GM19372 (cell line): ENCODE measurements around the gene GPATCH1.
"Not testable (repeated sequence)": the region's sequence is repeated elsewhere in the genome, so short reads cannot be mapped to it uniquely, and the experiment has no call there.

Source experiments
- ATAC-seq: cut with Tn5 transposase; IDR thresholded peaks from one replicate; pipeline ENCODE4 v1.9.1; 2021; ENCODE audit warnings: mild to moderate bottlenecking, low read depth, moderate library complexity; ENCODE audit not compliant: unreplicated experiment

GPATCH1 gene, protein sequence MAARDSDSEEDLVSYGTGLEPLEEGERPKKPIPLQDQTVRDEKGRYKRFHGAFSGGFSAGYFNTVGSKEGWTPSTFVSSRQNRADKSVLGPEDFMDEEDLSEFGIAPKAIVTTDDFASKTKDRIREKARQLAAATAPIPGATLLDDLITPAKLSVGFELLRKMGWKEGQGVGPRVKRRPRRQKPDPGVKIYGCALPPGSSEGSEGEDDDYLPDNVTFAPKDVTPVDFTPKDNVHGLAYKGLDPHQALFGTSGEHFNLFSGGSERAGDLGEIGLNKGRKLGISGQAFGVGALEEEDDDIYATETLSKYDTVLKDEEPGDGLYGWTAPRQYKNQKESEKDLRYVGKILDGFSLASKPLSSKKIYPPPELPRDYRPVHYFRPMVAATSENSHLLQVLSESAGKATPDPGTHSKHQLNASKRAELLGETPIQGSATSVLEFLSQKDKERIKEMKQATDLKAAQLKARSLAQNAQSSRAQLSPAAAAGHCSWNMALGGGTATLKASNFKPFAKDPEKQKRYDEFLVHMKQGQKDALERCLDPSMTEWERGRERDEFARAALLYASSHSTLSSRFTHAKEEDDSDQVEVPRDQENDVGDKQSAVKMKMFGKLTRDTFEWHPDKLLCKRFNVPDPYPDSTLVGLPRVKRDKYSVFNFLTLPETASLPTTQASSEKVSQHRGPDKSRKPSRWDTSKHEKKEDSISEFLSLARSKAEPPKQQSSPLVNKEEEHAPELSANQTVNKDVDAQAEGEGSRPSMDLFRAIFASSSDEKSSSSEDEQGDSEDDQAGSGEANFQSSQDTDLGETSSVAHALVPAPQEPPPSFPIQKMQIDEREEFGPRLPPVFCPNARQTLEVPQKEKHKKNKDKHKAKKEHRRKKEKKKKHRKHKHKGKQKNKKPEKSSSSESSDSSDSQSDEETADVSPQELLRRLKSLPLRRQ

DNA sequence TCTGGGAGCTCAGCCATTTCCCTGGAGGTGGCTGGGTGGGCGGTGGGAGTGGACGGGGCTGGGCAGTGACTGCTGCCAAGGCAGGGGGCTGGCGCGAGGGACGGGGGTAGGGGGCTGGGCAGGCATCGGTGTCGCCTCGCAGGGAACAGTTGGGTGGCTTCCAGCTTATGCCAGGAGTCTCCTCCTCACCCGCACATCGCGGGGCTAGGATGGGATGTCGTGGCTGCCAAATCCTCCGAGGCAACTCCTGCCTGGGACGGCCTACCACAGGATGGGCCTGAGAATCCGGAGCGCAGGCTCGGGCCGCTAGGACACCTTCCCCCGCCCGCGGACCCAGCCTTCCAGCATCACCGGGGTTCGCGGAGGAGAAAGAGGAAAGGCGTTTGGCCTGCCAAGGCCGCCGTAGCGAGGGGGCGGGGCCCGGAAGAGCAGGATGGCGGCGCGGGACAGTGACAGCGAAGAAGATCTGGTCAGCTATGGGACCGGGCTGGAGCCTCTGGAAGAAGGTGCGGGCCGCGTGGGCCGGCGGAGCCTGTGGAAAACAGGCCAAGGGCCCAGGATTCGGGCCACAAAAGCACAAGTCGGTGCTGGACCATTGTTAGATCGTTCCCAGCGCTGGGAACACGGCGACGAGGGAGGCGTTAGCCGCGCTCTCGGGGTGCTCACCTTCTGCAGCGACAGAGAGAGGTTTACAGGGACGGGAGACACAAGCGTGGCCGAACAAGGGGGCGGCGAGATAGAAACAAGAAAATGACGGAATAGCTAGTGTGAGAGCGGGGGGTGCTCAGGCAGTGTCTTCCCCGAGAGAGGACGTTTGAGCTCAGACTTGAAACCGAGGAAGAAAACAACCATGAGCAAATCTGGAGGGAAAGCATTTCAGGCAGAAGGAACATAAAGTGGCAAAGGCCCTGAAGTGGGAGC is at the start of gene GPATCH1:
Gene GPATCH1, plus strand, starts transcription at position 421 of the 921 bp plus-strand sequence. Its CDS starts 13 bp downstream, at position 434.
- peak; percentile 88 for ATAC-seq

DNA sequence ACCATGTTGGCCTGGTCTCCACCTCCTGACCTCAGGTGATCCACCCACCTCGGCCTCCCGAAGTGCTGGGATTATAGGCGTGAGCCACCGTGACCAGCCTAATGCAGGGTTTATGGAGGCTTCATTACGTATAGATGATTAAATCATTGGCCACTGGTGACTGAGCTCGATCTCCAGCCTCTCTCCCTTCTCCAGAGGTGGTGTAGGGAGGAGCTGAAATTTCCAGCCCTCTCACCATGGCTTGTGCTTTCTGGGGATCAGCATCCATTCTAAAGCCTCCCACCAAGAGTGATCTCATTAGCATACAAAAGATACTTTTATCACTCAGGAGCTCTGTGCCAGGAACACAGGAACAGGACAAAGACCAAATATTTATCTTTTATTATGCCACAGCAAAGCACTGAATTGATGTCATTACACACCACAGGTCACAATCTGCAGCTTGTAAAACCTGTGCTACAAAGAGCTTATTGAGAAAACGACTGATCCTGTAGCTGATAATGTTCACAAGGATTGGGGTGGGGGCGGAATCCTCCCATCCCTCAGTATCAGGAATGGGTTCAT is 48.7 kb upstream of the GPATCH1 start:
- ATAC-seq = no peak

DNA sequence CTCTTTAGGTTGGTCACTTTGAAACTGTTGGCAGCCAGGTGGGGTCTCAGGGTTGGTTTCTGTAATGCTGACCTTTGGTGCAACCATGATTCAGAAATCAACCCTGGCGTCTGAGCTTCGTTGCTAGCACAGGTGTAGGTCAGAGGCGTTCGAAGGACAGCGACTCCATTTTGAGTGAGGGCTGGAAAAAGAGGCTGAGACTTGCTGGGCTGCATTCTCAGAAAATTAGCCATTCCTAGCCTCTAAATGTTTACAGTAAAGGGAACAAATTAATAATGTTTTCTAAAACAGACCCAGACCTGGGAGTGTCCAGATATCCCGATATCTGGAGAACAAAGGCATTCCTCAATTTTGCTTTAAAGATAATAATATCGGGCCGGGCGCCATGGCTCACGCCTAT is 45.5 kb upstream of the GPATCH1 start:
- no peak for ATAC-seq

DNA sequence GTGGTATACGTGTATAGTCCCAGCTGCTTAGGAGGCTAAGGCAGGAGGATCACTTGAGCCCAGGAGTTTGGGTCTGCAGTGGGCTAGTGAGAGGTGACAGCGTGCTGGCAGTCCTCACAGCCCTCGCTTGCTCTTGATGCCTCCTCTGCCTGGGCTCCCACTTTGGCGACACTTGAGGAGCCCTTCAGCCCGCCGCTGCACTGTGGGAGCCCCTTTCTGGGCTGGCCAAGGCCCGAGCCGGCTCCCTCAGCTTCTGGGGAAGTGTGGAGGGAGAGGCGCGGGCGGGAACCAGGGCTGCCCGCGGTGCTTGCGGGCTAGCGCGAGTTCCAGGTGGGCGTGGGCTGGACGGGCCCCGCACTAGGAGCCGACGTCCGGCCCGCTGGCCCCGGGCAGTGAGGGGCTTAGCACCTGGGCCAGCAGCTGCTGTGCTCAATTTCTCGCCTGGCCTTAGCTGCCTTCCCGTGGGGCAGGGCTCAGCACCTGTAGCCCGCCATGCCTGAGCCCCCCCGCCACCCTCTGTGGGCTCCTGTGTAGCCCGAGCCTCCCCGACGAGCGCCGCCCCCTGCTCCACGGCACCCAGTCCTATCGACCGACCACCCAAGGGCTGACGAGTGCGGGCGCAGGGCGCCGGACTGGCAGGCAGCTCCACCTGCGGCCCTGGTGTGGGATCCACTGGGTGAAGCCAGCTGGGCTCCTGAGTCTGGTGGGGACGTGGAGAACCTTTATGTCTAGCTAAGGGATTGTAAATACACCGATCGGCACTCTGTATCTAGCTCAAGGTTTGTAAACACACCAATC is 44.4 kb upstream of the GPATCH1 start:
- not testable (repeated sequence) for ATAC-seq

DNA sequence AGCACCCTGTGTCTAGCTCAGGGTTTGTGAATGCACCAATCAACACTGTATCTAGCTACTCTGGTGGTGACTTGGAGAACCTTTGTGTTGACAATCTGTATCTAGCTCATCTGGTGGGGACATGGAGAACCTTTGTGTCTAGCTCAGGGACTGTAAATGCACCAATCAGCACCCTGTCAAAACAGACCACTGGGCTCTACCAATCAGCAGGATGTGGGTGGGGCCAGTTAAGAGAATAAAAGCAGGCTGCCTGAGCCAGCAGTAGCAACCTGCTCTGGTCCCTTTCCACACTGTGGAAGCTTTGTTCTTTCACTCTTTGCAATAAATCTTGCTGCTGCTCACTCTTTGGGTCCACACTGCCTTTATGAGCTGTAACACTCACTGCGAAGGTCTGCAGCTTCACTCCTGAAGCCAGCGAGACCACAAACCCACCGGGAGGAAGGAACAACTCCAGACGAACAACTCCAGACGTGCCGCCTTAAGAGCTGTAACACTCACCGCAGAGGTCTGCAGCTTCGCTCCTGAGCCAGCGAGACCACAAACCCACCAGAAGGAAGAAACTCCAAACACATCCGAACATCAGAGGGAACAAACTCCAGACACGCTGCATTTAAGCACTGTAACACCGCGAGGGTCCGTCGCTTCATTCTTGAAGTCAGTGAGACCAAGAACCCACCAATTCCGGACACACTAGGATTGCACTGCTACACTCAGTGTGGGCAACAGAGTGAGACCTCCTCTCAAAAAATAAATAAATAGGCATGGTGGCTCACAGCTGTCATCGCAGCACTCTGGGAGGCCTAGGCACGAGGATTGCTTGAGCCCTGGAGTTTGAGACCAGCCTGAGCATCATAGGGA is 43.6 kb upstream of the GPATCH1 start:
- ATAC-seq = not testable (repeated sequence)

DNA sequence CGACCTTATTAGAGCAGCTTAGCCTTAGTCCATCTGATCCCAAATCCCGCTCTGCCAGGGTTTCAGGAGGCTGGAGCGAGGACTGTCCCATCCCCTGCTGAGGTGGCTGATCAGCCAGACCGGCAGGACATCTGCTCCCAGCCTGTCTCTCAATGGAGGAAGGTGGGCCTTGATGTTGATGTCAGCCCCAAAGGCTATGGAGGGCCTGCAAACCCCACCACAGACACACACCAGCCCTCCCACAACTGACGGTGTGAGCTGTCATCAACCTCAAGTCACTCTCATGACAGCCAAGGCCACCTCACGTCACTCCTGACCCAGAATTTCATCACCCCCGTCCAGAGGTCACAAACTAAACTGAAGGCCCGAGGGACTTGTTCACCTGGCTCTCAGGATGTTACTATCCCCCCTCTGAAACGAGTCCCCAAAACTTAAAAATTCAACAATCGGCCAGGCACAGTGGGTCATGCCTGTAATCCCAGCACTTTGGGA is 41.8 kb upstream of the GPATCH1 start:
- no peak for ATAC-seq

DNA sequence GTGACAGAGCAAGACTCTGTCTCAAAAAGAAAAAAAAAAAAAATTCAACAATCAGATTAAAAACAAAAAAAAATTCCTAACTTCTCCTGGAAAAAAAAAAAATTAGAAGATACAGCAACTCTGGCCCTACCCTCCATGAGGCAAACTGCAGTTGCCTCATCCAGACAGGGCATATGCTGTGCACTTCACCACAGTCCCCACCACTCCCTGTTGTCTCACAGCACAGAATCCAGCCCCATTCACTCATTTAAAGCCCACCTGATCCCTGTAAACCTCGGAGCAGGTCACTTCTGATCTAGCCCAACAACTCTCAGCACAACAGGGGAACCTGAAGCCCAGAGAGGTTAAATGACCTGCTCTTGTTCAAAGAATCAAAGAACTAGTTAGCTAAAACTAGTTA is 41.2 kb upstream of the GPATCH1 start:
- ATAC-seq = no peak

DNA sequence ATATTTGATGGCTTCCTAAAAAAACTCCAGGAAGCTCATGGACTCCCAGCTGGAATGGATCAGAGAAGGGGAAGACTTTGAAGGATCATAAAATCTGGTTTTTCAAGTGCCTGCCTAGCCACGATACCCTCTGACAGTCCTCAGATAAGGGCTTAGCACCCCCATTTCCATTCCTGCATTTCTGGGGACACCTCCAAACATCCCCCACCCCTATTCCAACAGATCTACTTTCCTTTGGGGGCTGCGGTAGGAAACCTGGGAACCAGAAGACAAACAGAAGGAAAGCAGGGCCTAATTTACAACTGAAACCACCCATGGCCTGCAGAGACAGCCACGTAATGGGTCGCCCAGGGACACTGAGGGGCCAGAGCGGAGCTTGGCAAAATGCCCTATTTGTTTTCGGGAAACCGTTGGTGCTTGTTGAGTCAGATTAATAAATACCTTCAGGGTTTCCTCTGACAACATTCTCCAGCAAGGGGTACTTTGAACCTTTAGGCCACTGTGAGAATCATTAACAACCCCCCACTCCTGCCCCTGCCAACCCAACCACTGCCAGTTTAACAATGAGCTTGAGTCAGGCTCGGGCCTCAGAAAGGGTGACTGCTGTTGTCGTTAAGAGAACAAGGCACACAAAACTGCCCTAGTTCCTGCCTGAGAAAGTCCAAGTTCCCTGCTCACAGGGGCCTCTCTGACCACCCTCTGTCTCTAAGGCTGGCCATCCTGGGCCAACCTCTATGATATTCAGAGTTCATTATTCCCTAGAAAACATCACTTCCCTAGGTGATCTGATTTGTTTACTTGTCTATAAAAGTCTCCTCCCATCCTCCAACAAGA is 39.8 kb upstream of the GPATCH1 start:
- no peak for ATAC-seq

DNA sequence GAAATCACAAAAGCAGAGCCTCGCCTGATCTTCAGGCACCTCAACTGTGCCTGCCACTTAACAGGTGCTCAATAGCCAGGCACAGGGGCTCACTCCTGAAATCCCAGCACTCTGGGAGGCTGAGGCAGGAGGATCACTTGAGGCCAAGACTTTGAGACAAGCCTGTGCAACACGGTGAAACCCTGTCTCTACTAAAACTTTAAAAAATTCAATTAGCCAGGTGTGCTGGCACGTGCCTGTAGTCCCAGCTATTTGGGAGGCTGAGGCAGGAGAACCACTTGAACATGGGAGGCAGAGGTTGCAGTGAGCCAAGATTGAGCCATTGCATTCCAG is 39.2 kb upstream of the GPATCH1 start:
- not testable (repeated sequence) for ATAC-seq

DNA sequence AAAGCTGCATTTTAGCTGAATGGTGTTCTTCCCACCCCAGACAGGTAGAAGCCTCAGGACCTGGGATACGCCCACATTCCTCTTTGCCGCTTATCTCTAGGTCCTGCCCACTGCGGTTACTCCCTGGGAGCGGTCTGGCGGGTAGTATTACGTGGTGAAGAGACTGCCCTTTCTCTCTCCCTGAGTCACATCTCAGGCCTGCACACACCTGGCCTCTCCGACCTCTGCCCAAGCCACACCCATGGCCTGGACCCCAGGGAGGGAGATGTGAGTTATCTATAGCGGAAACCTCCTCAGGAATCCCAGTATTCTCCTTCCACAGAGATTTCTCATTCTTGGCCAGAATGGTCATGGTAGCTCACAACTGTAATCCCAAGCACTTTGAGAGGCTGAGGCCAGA is 33.6 kb upstream of the GPATCH1 start:
- ATAC-seq = no peak

DNA sequence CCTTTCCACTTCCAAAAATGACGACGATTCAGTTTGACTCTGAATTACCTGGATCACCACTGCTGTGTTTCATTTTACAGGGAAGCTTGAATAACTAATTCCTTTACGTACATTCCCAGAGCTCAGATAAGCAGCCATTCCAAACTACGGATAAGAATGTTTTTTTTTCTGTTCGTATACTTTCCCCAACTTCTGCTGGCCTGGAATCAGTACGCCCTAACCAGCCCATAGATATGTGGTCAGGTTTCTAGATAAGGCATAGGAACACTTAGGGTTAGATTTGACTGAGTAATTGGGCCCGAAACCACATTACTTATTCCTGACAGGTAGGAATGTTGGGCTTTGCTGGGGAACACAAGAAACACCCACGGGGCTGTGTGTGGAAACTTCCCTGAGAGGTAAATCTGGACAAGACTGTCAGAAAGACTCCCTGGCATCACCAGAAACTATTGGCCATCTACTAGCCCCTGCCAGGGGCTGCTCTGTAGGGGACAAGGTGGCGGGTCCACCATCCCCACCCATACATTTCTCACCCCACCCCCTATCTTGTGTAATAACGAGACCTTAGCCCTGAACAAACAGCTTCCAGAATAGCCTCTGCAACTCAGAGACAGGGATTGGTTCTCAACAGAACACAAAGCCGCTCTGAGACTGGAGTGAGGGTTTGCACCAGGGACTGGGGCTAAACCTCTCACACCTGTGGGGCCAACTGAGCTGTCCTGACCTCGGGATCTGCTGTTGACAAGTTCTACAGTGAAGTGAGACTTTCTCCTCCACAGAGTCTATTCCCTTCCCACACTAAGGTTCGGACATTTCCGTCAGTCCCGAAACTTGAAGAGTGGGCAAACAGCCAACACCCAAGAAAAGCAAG is 31.9 kb upstream of the GPATCH1 start:
- ATAC-seq = no peak

DNA sequence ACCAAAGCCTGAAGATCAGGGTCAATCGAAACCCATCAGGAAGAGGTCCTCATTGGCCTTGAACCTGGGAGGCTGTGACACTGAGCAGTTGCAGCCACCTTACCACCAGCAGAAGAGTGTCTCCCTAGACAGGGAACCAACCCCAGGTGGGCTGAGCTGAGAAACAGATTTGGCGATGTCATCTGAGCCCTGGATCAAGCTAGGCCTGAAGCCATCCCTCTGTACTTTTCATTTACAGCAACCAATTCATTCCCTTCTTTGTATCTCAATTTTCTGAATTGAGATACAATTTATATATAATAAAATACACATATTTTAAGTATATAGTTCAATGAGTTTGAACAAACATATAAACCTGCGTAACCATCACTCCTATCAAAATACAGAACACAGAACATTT is 30.9 kb upstream of the GPATCH1 start:
- ATAC-seq = no peak

DNA sequence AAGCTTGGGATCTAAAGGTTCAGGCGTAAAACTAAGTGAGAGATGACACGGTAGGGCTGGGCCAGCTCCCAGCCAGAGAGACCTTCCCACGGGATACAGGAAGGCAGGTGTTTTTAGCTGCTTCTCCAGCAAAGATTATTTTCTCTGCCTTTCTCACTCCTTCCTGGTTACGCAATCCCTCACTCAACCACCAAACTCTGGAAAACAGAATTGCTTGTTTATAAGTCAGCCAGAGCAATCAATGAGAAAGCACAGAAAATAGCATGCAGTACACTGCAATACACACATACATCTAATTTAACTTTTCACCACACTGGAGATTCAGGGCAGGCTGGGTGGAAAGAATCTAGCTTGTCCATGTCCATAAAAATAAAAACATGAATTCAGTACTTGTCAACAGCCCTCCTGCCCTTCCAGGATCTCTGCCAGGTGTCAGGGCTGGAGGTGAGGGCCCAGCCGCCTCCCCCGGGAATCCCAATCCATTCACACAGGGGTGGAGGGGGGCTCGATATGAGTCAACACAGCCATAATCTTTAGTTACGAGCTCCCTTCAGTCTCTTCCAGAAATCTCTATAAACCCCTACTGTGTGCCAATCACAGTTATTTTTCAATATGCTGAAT is 28.5 kb upstream of the GPATCH1 start:
- no peak for ATAC-seq

DNA sequence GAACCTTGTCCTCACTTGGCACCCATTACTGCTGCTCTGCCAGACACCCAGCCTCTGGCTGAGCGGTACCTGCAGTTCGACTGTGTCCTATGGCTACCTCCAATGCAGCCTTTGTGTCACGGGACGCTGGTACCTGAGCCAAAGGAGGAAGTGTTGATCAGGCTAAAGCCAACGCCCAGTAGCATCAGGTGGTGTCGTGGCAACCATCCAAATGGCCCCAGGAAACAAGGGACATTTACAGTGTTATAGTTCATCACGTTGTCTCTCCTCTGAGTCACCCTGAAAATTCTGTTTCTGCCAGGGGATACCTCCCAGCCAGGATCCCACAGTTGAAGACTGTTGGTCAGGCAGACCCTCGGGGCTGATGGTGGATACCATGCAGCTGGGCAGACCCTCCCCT is 26.4 kb upstream of the GPATCH1 start:
- no peak for ATAC-seq

DNA sequence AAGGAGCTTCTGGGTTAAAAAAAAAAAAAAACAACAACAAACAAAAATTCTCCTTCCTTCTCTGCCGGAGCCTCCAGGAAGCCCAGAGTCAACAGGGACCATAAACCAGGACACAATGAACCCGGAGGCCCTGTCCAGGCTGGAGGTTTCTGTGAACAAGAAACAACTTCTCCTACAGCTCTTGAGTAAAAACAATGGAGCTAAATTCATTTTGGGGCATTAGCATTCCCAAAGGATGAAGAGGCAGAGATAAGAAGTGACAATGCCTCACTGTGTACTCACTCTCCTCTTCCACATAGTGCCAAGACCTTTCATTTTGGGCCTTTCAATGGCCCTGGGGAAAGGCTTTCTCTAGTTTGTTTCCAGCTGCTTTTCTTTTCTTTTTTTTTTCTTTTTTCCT is 25.3 kb upstream of the GPATCH1 start:
- no peak for ATAC-seq

DNA sequence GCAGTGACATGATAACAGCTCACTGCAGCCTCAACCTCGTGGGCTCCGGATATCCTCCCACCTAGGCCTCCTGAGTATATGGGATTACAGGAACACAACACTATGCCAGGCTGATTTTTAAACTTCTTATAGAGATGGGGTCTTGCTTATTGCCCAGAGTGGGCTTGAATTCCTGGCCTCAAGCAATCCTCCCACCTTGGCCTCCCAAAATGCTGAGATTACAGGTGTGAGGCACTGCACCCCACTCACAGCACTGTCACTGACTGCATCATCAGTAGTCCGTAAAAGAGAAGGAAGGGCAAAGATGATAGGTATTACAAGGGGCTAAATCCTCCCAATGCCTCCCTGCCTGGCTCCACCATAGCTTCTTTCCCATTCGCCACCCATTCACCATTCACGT is 20.4 kb upstream of the GPATCH1 start:
- no peak for ATAC-seq
